Fibroblast of skin of left biceps (primary cell): Measurements from ENCODE around the gene LCP1.

Source experiments
- DNase-seq, 2 experiments: peaks; one replicate each; pipeline ENCODE4 v3.0.0-alpha.2; 2013; ENCODE audit warnings: low read depth in 2 of 2

LCP1 gene

GRCh38 chr13:46158983-46159382 lies 23.0 kb downstream of the LCP1 start:
- no peak for DNase-seq

- DNase-seq: no peak
Observed at GRCh38 chr13:46158222-46158621, 23.8 kb downstream of the LCP1 start.

GRCh38 chr13:46154136-46154801 lies 27.7 kb downstream of the LCP1 start:
- no peak for DNase-seq

GRCh38 chr13:46152627-46153328 lies 29.2 kb downstream of the LCP1 start:
- DNase-seq: no peak

GRCh38 chr13:46150134-46150693 lies 31.8 kb downstream of the LCP1 start:
- DNase-seq: no peak

GRCh38 chr13:46149272-46150133 lies 32.5 kb downstream of the LCP1 start:
- peak; percentile 15 to 17 for DNase-seq

GRCh38 chr13:46146898-46147297 lies 35.1 kb downstream of the LCP1 start:
- no peak for DNase-seq

GRCh38 chr13:46145950-46146349 lies 36.0 kb downstream of the LCP1 start:
- DNase-seq: no peak

- no peak for DNase-seq
Observed at GRCh38 chr13:46145135-46145534, 36.8 kb downstream of the LCP1 start.

- DNase-seq: no peak
Observed at GRCh38 chr13:46143184-46143701, 38.7 kb downstream of the LCP1 start.

GRCh38 chr13:46142776-46143175 lies 39.2 kb downstream of the LCP1 start:
- DNase-seq: no peak

GRCh38 chr13:46140044-46140443 lies 41.9 kb downstream of the LCP1 start:
- no peak for DNase-seq

- no peak for DNase-seq
Observed at GRCh38 chr13:46137627-46138317, 44.2 kb downstream of the LCP1 start.

- DNase-seq: no peak
Observed at GRCh38 chr13:46136688-46137087, 45.3 kb downstream of the LCP1 start.

- DNase-seq: no peak
Observed at GRCh38 chr13:46134961-46135522, 46.9 kb downstream of the LCP1 start.

- DNase-seq: no peak
Observed at GRCh38 chr13:46134494-46134893, 47.5 kb downstream of the LCP1 start.

GRCh38 chr13:46132109-46132508 lies 49.9 kb downstream of the LCP1 start:
- DNase-seq: no peak

GRCh38 chr13:46131705-46132104 lies 50.3 kb downstream of the LCP1 start:
- DNase-seq: no peak

- DNase-seq: no peak
Observed at GRCh38 chr13:46129955-46130618, 51.9 kb downstream of the LCP1 start.

- DNase-seq: no peak
Observed at GRCh38 chr13:46129124-46129523, 52.9 kb downstream of the LCP1 start.
